Activated CD4-positive, alpha-beta T cell treated with anti-CD3 and anti-CD28 coated beads, Interleukin-2, Interleukin-6, amounts not matched to agents 100 ng/mL and 50 ng/mL, durations not matched to agents 16 hours and 8 hours (primary cell): ENCODE measurements around the gene C12orf42.

Experiments used
- DNase-seq: peaks from one replicate; pipeline ENCODE4 v3.0.0-alpha.2; 2020

The C12orf42 gene

GRCh38 chr12:103331643-103332042 is 164.1 kb downstream of the C12orf42 start:
- no peak for DNase-seq

DNA sequence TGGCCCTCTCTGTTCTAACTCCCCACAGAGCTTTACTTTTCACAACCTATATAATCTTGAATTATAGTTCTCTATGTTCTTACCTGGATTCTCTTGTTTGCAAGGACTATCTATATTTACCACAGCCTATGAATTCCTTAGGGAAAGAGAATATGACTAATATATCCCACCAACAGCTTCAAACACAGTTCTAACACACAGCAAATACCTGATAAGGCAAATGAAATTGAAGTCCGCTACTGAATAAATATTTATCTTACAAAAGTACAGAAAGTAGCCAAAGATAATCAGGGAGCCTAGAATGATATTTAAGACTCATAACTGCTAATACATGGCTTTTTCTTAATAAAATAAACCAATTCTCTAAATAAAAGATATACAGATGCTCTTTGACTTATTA is 165.1 kb downstream of the C12orf42 start:
- DNase-seq, result no peak

- DNase-seq, result no peak
Measured at GRCh38 chr12:103327676-103328075, 168.1 kb downstream of the C12orf42 start.

DNA sequence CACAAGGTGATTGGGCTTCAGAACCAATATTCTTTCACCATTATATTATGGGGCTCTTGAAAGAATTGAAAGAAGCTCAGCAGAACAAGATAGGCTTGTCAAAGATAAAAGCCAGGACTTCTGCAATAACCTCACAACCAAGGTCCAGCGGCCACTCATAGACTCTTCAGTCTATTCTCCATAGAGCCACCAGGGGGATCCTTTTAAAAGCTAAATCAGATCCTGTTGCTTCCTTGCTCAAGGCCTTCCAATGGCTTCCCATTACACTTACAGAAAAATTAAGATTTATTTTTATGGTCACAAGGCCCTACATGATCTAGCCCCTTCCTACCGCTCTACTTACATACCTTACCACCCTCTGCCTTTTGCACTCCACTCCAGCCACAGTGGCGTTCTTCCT is 169.6 kb downstream of the C12orf42 start:
- DNase-seq, result no peak

DNA sequence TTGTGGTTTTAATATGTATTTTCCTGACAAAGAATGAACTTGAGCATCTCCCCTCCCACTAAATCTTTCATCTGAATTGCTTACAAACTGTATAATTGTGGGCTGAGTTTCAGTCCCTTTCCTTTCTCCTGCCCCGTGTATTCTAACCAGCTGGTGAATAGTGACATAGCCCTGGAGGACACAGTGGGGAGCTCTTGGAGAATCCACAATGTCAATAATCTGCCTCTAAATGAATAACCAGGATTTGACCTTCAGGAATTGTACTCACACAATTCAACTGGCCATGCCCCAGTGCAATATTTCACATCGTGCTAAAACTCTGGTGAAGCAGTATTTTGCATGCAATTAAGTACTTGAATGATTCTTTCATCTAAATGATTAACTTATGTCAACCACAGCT is 177.2 kb downstream of the C12orf42 start:
- DNase-seq, result no peak

DNA sequence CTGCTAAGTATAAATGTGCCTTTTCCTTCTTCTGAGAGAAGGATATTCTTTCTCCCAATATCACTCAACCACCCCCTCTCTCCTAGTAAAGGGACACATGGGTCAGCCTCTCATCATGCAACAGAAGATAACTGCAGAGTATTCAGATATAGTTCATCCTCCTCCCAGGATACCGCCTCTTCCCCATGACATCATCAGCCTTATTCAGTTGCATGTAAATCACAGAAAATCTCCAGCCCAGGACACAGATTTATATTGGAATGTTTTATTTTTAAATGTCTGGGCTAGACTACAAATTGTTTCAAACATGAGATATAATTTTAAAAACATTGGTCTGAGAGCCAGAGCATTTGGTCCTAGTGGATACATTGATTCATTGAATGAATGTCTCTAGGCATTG is 178.5 kb downstream of the C12orf42 start:
- DNase-seq, result no peak

- DNase-seq, result no peak
Measured at GRCh38 chr12:103314786-103315185, 181.0 kb downstream of the C12orf42 start.

DNA sequence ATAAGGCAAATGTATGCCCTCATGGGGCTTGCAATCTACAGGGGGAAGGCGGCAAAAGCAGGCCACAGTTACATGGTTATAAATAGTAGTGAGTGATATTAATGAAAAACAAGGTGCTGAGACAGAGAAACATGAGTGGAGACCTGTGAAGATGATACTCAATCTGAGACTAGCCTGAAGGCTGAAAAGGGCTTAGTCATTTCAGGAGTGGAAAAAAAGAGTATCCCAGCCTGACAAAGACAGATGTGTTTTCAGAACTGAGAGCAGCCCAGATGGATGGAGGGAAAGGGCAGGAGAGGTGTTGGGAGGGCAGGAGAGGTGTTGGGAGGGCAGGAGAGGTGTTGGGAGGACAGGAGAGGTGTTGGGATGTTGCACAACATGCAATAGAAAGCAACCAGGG is 181.9 kb downstream of the C12orf42 start:
- DNase-seq, result peak; percentile 21

DNA sequence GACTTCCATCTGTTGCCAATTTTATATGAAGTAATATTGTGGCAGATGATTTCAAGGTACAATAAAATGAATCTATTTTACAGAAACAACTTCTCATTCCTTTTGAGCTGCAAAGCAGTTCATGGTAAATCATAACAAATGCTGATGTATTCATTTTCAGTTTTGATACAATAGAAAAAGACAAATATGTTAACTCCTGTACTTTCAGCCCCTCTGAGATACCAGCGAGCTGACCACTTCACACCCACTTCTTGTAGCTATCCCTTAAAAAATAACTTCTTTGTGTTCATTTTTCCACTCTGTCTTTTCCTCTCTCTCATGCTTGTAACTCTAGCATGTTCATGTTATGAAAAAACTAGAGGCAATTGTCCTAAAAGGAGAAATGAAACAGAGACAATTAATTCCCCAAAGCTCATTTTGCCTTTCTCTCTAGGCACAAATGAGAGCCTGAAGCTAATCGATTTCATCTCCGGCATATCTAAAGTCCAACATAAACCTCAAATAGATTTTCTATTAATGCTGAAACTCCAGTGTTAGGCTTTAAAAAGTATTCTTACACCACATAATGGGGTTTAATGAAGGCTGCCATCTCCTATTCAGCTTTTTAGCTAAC is 182.9 kb downstream of the C12orf42 start:
- no peak for DNase-seq

GRCh38 chr12:103310546-103311270 is 185.1 kb downstream of the C12orf42 start:
- DNase-seq, result no peak

- no peak for DNase-seq
Measured at GRCh38 chr12:103308396-103308795, 187.4 kb downstream of the C12orf42 start.

GRCh38 chr12:103303484-103303883 is 192.3 kb downstream of the C12orf42 start:
- no peak for DNase-seq

DNA sequence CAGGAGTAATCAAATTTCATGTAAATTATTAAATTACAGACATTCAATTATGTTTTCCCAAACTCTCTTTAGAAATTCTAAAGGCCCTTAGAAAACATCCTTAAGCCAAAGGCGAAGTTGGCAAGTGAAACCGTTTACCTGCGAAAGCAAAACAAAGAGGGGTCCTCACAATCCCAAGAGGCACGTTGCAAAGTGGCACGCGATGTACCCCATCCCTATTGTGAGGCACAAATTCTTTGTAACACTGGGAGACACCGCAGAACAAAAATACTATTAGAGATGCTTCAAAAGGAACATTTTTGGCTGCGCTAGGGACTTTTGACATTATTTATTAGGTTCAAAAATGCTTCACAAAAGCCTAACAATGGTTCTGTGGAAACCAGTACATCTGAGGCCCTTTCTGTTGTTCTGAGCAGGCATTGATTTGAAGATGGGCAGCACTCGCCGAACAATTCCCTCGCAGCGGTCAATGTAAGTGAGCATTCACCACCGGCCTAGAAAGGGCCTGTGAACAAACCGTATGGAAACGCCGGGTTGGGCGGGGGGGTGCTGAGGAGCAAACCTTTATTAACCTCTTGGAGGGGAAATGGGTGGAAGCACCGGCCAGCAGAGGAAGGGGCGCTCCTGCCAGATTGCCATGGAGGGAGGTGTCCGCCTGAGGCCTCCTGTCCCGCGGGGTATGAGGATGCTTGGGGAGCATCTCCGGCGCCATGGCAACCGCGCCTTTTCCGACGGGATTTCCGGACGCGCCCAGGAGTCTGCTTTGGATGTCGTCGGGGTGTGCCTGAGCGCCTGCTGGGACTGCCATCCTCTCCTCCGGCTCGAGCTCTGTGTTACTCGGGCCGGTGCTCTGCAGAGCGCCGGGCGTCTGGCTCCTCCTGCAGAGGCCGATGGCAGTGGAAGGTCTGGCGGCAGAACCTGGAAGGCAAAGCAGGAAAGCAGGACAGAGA is 193.9 kb downstream of the C12orf42 start:
- DNase-seq, result no peak

DNA sequence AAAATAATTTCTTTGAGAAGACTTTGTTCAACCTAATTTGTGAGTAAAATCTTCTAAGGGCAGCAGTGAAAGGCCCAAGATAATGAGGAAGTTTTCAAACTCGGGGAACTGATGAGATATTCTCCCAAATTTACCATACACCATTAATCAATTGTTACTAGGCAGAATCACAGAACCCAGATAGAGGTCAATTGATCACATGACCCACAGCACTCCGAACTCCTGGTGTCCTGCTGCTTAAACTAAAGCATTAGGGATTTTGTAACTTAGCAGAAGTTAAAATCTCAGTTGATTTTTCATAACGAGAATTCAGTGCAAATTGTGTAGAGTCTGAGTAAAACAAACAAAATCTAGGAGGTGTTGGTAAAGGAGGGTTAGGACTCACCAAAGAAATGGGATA is 207.8 kb downstream of the C12orf42 start:
- no peak for DNase-seq

DNA sequence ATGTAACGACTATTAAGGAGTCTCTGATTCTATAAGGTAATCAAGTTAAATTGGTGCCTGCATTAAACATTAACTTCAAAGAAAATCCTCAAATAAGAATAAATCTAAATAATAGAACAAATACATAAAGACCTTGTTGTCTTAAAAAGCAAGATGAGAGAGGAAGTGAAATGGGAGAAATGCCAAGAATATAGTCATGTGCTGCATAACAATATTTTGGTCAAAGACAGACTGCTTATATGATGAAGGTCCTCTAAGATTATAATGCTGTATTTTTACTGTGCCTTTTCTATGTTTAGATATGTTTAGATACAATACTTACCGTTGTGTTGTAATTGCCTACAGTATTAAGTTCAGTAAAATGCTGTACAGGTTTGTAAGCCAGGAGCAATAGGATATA is 213.6 kb downstream of the C12orf42 start:
- DNase-seq, result no peak

GRCh38 chr12:103279444-103279843 is 216.3 kb downstream of the C12orf42 start:
- DNase-seq, result peak; percentile 74

GRCh38 chr12:103278329-103278728 is 217.4 kb downstream of the C12orf42 start:
- DNase-seq, result peak; percentile 11

GRCh38 chr12:103273645-103274044 is 222.1 kb downstream of the C12orf42 start:
- DNase-seq, result peak; percentile 10

DNA sequence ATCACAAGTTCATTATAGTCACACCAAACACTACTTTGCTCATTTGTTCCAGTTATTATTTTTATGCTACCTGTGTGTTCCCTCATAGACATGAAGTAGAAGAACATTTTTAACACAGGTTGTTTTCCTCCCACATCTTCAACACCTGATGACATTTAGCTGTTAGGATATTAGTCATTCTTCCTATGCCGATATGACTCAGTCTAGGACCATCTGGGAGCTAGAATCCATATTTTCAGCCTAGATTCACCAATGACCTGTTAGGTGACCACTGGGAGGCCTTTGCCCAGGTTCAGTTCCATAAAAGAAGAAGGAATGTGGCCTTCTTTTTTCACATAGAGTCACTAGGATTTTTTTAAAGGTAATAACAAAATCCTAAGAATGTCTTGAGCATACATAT is 222.8 kb downstream of the C12orf42 start:
- DNase-seq, result no peak

GRCh38 chr12:103269946-103270345 is 225.8 kb downstream of the C12orf42 start:
- no peak for DNase-seq

GRCh38 chr12:103268831-103269514 is 226.8 kb downstream of the C12orf42 start:
- DNase-seq, result peak; percentile 38

DNA sequence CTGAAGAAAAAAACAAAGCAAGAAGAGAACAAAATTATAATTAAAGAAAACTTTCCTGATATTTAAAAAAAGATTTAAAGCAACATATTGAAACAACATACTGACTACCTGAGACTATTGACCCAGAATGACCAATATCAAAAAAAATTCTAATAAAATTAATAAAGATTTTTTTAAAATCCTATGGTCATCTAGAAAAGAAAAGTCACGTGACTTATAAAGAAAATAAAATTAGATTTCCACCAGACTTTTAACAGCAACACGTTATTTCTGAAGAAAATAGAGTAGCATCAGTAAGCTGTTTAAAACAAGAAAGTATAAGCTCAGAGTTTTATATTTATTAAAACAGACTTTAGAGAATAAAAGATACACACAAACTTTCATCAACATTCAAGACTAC is 238.0 kb downstream of the C12orf42 start:
- no peak for DNase-seq
